NCI-H2171 treated with DMSO at 0.1 percent for 48 hours (cell line): Measurements from ENCODE around the gene LYPLA2.
"Not testable (repeated sequence)": the region's sequence is repeated elsewhere in the genome, so short reads cannot be mapped to it uniquely, and the experiment has no call there.

Experiments used
- DNase-seq: peaks from one replicate; lab custom pipeline; 2025; lab: John Stamatoyannopoulos, UW

LYPLA2 gene

GRCh38 chr1:23801338-23801748, 10.4 kb downstream of the LYPLA2 start:
- no peak for DNase-seq

- no peak for DNase-seq
Measured at GRCh38 chr1:23801876-23802275, 10.9 kb downstream of the LYPLA2 start.

- DNase-seq: not testable (repeated sequence)
Measured at GRCh38 chr1:23802809-23803342, 11.9 kb downstream of the LYPLA2 start.

GRCh38 chr1:23803674-23804073, 12.7 kb downstream of the LYPLA2 start:
- DNase-seq: no peak

GRCh38 chr1:23804183-23804835, 13.4 kb downstream of the LYPLA2 start:
- DNase-seq: no peak

- DNase-seq: no peak
Measured at GRCh38 chr1:23805025-23805424, 14.1 kb downstream of the LYPLA2 start.

GRCh38 chr1:23806280-23806679, 15.3 kb downstream of the LYPLA2 start:
- DNase-seq: no peak

- DNase-seq: no peak
Measured at GRCh38 chr1:23807453-23807852, 16.5 kb downstream of the LYPLA2 start.

GRCh38 chr1:23809751-23810171, 18.8 kb downstream of the LYPLA2 start:
- DNase-seq: peak; percentile 67

- DNase-seq: no peak
Measured at GRCh38 chr1:23810818-23811540, 20.0 kb downstream of the LYPLA2 start.

- DNase-seq: no peak
Measured at GRCh38 chr1:23814016-23814415, 23.1 kb downstream of the LYPLA2 start.

GRCh38 chr1:23816361-23816760, 25.4 kb downstream of the LYPLA2 start:
- DNase-seq: no peak

- peak; percentile 27 for DNase-seq
Measured at GRCh38 chr1:23816906-23817305, 26.0 kb downstream of the LYPLA2 start.

GRCh38 chr1:23817633-23818032, 26.7 kb downstream of the LYPLA2 start:
- no peak for DNase-seq

GRCh38 chr1:23823767-23824166, 32.8 kb downstream of the LYPLA2 start:
- no peak for DNase-seq

- DNase-seq: no peak
Measured at GRCh38 chr1:23824711-23825075, 33.7 kb downstream of the LYPLA2 start.

GRCh38 chr1:23825076-23825761, 34.3 kb downstream of the LYPLA2 start, which contains the start of gene HMGCL:
Gene HMGCL, minus strand, starts transcription at chr1:23825429. Its CDS starts 14 bp downstream, at chr1:23825415.
- DNase-seq: peak; percentile 93

- no peak for DNase-seq
Measured at GRCh38 chr1:23825762-23826522, 35.0 kb downstream of the LYPLA2 start.

GRCh38 chr1:23826590-23826989, 35.6 kb downstream of the LYPLA2 start:
- DNase-seq: not testable (repeated sequence)

GRCh38 chr1:23827717-23828116, 36.8 kb downstream of the LYPLA2 start:
- DNase-seq: no peak

- peak; percentile 16 for DNase-seq
Measured at GRCh38 chr1:23834156-23834555, 43.2 kb downstream of the LYPLA2 start.

GRCh38 chr1:23836037-23836436, 45.1 kb downstream of the LYPLA2 start:
- no peak for DNase-seq
